Activated naive CD8-positive, alpha-beta T cell treated with anti-CD3 and anti-CD28 coated beads, Interleukin-2, amount 50 U/mL, for 16 hours (primary cell): Measurements from ENCODE around the gene SLC23A2.

Source experiments
- DNase-seq: peaks from one replicate; pipeline ENCODE4 v3.0.0-alpha.2; 2020; ENCODE audit warnings: low read depth, low spot score

The SLC23A2 gene

GRCh38 chr20:4846821-4847220 is 154.5 kb downstream of the SLC23A2 start:
- no peak for DNase-seq

GRCh38 chr20:4844751-4845465 is 156.4 kb downstream of the SLC23A2 start:
- no peak for DNase-seq

GRCh38 chr20:4844325-4844724 is 157.0 kb downstream of the SLC23A2 start:
- no peak for DNase-seq

- no peak for DNase-seq
These were observed 160.5 kb downstream of the SLC23A2 start for GRCh38 chr20:4840801-4841200.

GRCh38 chr20:4838526-4838925 is 162.8 kb downstream of the SLC23A2 start:
- DNase-seq, result no peak

GRCh38 chr20:4837760-4838159 is 163.6 kb downstream of the SLC23A2 start:
- no peak for DNase-seq

- no peak for DNase-seq
These were observed 164.4 kb downstream of the SLC23A2 start for GRCh38 chr20:4836935-4837334.

GRCh38 chr20:4836473-4836872 is 164.8 kb downstream of the SLC23A2 start:
- DNase-seq, result no peak

GRCh38 chr20:4835244-4836177 is 165.8 kb downstream of the SLC23A2 start:
- no peak for DNase-seq

GRCh38 chr20:4833074-4833728 is 168.1 kb downstream of the SLC23A2 start:
- no peak for DNase-seq

- no peak for DNase-seq
These were observed 168.8 kb downstream of the SLC23A2 start for GRCh38 chr20:4832469-4832868.

- no peak for DNase-seq
These were observed 170.6 kb downstream of the SLC23A2 start for GRCh38 chr20:4830696-4831095.

- no peak for DNase-seq
These were observed 171.1 kb downstream of the SLC23A2 start for GRCh38 chr20:4830259-4830658.

GRCh38 chr20:4829514-4830215 is 171.6 kb downstream of the SLC23A2 start:
- DNase-seq, result no peak

- no peak for DNase-seq
These were observed 172.3 kb downstream of the SLC23A2 start for GRCh38 chr20:4828830-4829513.

GRCh38 chr20:4821590-4821989 is 179.7 kb downstream of the SLC23A2 start:
- no peak for DNase-seq

GRCh38 chr20:4820806-4821518 is 180.3 kb downstream of the SLC23A2 start:
- DNase-seq, result no peak

- no peak for DNase-seq
These were observed 181.4 kb downstream of the SLC23A2 start for GRCh38 chr20:4819901-4820300.

GRCh38 chr20:4817230-4817671 is 184.1 kb downstream of the SLC23A2 start:
- DNase-seq, result no peak

- no peak for DNase-seq
These were observed 185.7 kb downstream of the SLC23A2 start for GRCh38 chr20:4815628-4816027.
